Measurements from ENCODE around the gene FGFR2. TPM values are rescaled to one million over a fixed set of nuclear protein-coding genes. Genes with fewer than 3 reads are reported as not detected.

Gene FGFR2
- total and polyA plus RNA-seq, 9 of the 15 experiments (the other 6 are each of a cell fraction or from before 2014, with no cell fraction given), result 0.20 TPM; not detected in 8

DNA sequence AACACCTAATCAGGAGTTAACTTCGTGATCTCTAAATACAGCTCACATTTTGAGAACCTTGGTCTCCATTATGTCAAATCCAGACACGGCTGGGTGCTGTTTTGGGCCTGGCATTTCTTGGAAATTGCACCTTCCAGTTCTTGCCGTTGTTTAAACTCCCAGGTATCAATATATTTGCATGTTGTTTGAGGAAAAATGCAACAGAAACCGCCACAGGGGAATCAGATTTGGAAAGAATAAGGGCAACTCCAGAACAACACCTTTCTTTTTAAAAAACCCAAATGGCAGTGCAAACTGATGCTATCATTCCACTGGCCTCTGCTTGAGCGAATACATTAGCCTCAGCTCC lies 162.0 kb downstream of the FGFR2 start (continued):
- TF ChIP-seq, protein P1, sequence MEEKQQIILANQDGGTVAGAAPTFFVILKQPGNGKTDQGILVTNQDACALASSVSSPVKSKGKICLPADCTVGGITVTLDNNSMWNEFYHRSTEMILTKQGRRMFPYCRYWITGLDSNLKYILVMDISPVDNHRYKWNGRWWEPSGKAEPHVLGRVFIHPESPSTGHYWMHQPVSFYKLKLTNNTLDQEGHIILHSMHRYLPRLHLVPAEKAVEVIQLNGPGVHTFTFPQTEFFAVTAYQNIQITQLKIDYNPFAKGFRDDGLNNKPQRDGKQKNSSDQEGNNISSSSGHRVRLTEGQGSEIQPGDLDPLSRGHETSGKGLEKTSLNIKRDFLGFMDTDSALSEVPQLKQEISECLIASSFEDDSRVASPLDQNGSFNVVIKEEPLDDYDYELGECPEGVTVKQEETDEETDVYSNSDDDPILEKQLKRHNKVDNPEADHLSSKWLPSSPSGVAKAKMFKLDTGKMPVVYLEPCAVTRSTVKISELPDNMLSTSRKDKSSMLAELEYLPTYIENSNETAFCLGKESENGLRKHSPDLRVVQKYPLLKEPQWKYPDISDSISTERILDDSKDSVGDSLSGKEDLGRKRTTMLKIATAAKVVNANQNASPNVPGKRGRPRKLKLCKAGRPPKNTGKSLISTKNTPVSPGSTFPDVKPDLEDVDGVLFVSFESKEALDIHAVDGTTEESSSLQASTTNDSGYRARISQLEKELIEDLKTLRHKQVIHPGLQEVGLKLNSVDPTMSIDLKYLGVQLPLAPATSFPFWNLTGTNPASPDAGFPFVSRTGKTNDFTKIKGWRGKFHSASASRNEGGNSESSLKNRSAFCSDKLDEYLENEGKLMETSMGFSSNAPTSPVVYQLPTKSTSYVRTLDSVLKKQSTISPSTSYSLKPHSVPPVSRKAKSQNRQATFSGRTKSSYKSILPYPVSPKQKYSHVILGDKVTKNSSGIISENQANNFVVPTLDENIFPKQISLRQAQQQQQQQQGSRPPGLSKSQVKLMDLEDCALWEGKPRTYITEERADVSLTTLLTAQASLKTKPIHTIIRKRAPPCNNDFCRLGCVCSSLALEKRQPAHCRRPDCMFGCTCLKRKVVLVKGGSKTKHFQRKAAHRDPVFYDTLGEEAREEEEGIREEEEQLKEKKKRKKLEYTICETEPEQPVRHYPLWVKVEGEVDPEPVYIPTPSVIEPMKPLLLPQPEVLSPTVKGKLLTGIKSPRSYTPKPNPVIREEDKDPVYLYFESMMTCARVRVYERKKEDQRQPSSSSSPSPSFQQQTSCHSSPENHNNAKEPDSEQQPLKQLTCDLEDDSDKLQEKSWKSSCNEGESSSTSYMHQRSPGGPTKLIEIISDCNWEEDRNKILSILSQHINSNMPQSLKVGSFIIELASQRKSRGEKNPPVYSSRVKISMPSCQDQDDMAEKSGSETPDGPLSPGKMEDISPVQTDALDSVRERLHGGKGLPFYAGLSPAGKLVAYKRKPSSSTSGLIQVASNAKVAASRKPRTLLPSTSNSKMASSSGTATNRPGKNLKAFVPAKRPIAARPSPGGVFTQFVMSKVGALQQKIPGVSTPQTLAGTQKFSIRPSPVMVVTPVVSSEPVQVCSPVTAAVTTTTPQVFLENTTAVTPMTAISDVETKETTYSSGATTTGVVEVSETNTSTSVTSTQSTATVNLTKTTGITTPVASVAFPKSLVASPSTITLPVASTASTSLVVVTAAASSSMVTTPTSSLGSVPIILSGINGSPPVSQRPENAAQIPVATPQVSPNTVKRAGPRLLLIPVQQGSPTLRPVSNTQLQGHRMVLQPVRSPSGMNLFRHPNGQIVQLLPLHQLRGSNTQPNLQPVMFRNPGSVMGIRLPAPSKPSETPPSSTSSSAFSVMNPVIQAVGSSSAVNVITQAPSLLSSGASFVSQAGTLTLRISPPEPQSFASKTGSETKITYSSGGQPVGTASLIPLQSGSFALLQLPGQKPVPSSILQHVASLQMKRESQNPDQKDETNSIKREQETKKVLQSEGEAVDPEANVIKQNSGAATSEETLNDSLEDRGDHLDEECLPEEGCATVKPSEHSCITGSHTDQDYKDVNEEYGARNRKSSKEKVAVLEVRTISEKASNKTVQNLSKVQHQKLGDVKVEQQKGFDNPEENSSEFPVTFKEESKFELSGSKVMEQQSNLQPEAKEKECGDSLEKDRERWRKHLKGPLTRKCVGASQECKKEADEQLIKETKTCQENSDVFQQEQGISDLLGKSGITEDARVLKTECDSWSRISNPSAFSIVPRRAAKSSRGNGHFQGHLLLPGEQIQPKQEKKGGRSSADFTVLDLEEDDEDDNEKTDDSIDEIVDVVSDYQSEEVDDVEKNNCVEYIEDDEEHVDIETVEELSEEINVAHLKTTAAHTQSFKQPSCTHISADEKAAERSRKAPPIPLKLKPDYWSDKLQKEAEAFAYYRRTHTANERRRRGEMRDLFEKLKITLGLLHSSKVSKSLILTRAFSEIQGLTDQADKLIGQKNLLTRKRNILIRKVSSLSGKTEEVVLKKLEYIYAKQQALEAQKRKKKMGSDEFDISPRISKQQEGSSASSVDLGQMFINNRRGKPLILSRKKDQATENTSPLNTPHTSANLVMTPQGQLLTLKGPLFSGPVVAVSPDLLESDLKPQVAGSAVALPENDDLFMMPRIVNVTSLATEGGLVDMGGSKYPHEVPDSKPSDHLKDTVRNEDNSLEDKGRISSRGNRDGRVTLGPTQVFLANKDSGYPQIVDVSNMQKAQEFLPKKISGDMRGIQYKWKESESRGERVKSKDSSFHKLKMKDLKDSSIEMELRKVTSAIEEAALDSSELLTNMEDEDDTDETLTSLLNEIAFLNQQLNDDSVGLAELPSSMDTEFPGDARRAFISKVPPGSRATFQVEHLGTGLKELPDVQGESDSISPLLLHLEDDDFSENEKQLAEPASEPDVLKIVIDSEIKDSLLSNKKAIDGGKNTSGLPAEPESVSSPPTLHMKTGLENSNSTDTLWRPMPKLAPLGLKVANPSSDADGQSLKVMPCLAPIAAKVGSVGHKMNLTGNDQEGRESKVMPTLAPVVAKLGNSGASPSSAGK (IDR thresholded peaks at IDR 0.05), result no peak
- TF ChIP-seq, protein P2, sequence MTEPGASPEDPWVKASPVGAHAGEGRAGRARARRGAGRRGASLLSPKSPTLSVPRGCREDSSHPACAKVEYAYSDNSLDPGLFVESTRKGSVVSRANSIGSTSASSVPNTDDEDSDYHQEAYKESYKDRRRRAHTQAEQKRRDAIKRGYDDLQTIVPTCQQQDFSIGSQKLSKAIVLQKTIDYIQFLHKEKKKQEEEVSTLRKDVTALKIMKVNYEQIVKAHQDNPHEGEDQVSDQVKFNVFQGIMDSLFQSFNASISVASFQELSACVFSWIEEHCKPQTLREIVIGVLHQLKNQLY (CRISPR knock-in tag; conservative IDR thresholded peaks at IDR 0.05), result no peak
- TF ChIP-seq FOS (IDR thresholded peaks at IDR 0.05; ENCODE audit: extremely low read depth, insufficient read length) (no peak), NFIX (CRISPR knock-in tag; IDR thresholded peaks at IDR 0.05; ENCODE audit: low read depth) (no peak)
- TF ChIP-seq, protein P3, sequence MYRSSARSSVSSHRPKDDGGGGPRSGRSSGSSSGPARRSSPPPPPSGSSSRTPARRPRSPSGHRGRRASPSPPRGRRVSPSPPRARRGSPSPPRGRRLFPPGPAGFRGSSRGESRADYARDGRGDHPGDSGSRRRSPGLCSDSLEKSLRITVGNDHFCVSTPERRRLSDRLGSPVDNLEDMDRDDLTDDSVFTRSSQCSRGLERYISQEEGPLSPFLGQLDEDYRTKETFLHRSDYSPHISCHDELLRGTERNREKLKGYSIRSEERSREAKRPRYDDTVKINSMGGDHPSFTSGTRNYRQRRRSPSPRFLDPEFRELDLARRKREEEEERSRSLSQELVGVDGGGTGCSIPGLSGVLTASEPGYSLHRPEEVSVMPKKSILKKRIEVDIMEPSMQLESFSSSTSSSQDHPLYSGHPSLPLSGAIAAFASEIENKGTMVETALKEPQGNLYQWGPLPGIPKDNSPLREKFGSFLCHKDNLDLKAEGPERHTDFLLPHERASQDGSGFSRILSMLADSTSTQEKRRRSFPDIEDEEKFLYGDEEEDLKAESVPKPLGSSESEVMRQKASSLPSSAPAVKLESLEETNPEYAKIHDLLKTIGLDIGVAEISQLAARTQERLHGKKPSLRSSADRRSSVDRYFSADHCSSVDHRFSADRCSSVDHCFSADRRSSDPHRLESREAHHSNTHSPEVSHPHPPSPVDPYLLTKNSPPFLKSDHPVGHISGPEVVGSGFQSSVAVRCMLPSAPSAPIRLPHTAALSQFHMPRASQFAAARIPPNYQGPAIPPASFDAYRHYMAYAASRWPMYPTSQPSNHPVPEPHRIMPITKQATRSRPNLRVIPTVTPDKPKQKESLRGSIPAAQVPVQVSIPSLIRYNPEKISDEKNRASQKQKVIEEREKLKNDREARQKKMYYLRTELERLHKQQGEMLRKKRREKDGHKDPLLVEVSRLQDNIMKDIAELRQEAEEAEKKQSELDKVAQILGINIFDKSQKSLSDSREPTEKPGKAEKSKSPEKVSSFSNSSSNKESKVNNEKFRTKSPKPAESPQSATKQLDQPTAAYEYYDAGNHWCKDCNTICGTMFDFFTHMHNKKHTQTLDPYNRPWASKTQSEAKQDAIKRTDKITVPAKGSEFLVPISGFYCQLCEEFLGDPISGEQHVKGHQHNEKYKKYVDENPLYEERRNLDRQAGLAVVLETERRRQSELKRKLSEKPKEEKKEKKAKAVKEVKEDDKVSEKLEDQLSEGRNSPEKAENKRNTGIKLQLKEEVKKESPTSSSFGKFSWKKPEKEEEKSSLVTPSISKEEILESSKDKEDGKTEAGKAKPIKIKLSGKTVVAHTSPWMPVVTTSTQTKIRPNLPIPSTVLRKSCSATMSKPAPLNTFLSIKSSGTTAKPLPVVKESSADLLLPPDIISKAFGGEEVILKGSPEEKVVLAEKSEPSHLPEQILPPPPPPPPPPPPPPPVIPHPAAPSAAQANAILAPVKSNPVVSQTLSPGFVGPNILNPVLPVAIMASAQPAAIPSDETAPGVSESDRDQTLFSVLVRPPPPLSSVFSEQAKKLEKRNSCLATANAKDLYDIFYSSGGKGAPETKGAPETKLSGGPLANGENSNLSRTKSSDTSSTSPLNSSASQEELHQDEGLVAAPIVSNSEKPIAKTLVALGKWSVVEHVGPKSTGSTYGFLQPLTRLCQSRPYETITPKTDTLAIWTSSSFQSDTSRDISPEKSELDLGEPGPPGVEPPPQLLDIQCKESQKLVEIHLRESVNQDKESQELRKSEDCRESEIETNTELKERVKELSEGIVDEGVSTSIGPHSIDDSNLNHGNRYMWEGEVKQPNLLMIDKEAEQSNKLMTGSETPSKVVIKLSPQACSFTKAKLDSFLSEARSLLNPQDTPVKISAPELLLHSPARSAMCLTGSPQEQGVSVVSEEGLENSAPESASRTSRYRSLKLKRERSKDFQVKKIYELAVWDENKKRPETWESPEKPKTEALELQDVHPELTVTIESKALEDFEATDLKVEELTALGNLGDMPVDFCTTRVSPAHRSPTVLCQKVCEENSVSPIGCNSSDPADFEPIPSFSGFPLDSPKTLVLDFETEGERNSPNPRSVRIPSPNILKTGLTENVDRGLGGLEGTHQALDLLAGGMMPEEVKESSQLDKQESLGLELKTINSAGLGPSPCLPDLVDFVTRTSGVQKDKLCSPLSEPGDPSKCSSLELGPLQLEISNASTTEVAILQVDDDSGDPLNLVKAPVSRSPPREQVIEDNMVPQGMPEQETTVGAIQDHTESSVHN (IDR thresholded peaks at IDR 0.05; ENCODE audit: borderline replicate concordance in 1 of 2, low read depth in 1 of 2), result no peak
- TF ChIP-seq, protein P4, sequence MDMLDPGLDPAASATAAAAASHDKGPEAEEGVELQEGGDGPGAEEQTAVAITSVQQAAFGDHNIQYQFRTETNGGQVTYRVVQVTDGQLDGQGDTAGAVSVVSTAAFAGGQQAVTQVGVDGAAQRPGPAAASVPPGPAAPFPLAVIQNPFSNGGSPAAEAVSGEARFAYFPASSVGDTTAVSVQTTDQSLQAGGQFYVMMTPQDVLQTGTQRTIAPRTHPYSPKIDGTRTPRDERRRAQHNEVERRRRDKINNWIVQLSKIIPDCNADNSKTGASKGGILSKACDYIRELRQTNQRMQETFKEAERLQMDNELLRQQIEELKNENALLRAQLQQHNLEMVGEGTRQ (CRISPR knock-in tag; IDR thresholded peaks at IDR 0.05), result no peak
